Suppressor macrophage treated with lipopolysaccharide for 4 hours (primary cell): ENCODE results near the gene CAP1.
"Not testable (repeated sequence)": the region's sequence is repeated elsewhere in the genome, so short reads cannot be mapped to it uniquely, and the experiment has no call there.

Experiments
- DNase-seq: peaks from one replicate; pipeline ENCODE4 v3.0.0-alpha.2; 2020

CAP1 gene

DNA sequence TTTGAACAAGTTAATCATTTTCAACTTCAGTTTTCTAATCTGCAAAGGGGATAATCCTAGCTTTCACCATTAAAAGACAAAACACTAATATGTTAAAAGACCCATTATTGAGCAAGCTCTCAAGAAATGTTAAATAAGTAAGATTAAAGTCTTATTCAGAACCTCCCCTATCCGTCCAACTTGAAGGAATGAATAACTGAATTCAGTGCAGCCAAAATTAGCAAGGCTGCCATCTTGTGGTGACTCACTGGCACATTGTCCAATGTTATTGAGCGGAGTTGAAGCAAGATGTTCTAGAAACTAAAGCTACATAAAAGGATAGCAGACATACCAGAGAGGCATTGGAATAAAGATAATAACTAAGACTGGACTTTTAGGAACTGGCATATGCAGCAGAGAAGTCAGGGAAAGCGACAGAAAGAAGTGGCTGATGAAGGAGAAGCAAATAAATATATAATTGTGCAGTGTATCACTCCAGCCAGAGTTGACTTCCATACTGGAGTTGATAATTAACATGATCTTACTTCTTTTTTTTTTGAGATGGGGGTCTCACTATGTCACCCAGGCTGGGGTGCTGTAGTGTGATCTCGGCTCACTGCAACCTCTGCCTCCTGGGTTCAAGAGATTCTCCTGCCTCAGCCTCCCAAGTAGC lies 8.2 kb upstream of the CAP1 start:
- DNase-seq: peak; percentile 69

DNA sequence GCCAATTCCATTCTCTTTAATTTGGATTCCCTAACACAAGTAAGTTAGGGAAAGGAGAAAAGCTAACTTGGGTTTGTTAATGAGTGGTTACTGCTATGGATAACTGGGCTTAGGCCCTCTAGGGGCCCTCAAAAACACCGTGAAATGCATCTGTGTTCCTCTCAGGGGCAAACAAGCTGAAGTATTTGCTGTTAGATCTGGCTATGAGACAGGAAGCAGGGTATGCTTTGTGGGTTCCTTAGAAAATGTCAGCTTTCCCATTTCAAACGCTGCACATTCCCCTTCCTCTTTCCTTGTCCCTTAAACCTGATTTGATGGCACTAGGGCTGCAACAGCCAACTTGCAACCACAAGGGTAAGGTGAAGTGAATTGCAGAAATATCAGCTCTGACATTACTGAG lies 5.7 kb upstream of the CAP1 start:
- DNase-seq: no peak

DNA sequence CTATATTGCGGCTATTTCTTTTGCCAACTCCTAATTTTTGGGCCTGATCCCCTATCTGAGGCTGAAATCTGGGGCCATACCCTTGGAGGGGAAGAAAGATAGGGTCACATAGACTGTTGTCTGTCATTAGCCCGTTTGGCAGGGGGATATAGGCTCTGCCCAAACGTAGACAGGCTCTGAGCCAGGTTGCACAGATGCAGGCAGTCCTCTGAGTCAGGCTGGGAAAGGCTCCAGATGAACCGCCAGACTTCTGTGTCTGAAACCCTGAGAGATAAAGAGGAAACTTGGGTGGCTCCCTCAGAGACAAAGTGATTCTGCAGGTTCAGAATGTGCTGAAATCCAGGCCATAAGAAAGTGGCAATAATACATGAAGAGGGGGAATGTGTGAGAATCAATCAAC lies 4.0 kb upstream of the CAP1 start:
- DNase-seq: peak; percentile 29

DNA sequence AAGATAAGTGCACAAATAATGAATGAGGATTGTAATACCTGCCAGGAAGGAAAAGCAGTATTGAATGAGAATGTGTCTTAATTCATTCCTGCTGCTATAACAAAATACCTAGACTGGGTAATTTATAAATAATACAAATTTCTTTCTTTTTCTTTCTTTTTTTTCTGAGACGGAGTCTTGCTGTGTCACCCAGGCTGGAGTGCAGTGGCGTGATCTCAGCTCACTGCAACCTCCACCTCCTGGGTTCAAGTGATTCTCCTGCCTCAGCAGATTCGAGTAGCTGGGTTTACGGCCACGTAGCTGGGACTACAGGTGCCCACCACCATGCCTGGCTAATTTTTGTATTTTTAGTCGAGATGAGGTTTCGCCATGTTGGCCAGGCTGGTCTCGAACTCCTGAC lies 3.3 kb upstream of the CAP1 start:
- DNase-seq: not testable (repeated sequence)

DNA sequence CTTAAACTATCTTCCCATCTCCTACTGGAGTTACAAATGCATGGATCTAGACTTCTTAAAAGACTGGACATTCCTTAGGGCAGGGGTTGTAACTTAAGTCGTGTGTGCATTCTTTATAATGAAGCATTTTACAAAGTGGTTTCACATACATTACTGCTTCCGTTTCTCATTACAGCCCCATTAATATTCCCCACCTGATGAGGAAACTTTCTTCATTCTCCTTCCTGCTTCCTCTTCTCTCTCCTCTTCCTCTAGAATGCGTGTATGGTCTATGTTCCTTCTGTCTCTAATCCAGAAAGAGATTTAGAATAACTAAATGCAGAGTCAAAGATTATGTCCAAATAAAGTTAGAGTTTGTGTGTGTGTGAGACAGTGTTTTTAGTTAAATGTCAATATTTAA lies 1.8 kb upstream of the CAP1 start:
- peak; percentile 39 for DNase-seq

DNA sequence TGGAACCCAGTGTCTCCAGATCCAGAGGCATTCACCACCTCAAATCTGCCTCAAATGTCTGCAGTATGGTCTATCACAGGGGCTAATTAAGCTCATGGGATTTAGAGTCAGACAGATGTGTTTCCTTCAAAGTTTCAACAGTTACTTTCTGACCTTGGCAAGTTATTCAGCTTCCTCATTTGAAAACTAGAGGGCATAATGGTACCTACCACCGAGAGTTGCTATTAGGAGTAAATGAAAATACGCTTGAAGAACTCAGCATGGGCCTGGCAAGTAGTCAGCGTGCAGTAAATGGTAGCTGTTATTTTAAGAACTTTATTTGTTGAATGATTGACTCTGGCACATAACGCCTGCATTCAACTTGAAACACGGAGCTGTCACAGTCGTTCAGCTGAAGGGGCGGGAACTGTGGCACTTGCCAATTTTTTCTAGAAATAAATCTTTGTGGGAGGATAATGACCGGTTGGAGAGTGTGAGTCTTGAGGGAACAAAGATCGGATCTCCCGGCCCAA lies 1.2 kb upstream of the CAP1 start:
- peak; percentile 37 for DNase-seq

DNA sequence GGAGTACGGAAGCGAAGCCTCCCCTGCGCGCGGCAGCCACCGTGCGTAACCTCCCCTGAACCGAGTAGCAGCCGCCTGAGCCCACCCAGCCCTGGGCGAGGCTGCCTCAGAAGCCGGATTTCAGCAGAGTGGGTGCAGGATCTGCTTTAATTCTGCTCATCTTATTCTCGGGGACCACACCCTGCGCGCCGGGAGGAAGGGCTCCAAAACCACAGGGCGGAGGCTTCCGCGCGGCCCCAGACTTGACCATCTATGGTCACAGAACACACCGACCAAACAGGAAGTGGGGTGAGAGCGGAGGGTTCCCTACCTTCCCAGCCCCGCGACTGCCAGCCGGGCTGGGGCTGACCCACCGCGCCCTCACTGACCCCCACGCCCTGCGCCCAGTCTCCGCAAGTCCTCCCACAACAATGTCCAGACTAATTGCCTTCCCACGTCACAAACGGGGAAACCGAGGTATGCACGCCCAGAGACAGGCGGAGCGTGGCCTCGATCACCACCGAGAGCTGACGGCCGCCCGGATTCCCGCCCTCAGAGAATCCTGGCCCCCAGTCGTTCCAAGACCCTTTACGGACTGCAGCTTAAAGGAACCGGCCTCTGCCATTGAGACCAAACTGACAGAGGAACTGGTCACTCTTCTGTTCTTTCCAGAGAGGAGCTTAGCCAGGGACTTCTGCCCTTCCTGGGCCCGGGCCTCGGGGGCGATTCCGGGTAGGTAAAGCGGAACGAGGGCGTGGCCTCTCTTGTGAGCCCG lies 595 bp upstream of the CAP1 start:
- peak; percentile 81 for DNase-seq

DNA sequence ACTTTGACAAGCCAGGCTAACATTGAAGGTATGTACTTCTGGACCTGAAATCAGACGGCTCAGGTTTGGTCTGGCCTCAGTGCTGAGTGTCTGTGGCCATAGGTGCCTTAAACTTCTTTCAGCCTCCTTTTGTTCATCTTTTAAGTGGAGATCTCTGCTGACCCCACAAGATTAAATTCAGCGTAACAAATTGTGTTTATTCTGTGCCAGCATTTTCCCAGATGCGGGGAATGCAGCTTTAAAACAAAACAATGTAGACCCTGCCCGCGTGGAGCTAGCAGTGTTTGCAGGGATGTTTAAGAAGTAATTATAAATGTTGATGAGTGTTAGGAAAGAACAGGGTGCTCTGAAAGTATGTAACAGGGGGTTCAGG lies 923 bp downstream of the CAP1 start:
- DNase-seq: no peak

DNA sequence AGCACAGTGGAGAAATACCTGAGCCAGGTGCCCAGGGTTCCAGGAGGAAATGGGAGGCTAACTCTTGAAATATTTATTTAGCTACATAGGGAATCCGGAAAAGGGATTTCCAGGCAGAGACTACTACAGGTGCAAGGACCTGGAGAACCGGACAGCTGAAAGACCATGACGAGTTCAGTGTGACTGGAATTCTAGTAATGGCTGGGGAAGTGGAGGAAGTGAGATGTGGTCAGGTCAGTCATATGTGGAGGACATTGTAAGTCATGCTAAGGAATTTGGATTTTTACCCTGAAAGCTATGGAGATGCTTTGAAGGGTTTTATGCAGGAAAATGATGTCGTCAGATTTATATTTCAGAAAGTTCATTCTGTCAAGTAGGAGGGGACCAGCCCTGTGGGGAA lies 1.8 kb downstream of the CAP1 start:
- DNase-seq: peak; percentile 46

DNA sequence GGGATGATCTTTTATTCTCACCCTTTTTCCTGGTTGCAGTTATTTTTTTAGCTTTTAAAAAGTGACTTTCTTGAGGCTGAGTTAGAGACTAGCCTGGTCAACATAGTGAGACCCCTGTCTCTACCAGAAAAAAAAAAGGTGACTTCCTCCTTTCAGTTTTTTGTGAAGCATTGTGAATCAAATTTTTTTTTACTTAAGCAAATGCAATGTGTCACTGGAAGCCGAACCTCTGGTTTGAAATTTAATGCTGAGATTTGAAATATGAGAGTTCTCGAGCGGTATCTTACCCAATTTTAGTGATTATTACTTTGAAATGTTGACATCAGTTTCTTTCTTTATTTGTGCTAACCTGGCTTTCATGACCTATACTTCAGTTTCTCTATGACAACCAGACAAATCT lies 3.6 kb downstream of the CAP1 start:
- DNase-seq: peak; percentile 38

DNA sequence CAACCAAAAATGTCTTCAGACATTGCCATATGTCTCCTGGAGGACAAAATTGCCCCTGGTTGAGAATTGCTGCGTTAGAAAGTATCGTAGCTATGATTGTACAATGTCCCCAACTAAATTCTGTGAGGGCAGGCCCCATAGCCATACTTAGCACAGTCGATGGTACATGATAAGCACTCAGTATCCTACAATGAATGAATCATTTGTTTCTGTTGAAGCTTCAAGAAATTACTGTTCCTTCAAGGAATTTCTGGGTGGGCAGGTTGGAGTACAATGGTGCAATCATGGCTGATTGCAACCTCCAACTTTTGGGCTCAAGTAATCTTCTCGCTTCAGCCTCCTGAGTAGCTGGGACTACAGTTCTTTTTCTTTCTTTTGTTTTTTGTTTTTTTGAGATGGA lies 4.7 kb downstream of the CAP1 start:
- DNase-seq: no peak

DNA sequence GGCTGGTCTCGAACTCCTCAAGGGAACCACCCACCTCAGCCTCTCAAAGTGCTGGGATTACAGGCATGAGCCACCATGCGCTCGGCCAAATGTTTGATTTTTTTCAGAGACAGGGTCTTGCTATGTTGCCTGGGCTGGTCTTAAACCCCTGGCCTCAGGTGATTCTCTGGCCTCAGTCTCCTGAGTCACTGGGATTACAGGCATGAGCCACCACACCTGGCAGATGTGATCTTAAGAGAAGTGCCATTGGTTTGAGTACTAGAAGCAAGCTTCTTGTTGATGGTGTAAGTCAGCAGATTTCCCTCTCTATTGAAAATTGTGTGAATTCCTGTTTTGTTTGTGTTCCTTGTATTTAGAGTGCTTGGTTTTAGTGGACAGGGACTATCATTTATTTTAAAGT lies 5.2 kb downstream of the CAP1 start:
- DNase-seq: no peak

DNA sequence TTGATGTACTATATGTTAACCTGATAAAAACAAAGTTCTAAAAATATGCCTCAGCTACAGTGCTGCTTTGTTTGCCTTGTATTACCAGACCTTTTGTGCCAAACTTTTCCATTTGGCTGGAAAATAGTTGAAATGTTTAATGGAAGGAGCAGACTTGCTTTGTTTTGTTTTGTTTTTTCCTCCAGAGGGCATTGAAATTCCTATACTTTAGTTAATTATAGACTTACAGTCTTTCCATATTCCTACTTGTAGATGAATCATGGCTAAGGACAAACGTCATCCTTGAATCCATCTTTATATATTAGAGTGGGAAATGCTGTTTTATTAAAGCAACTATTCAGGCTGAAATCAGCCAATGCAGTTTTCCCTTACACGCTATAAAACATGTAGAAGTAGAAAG lies 6.7 kb downstream of the CAP1 start:
- DNase-seq: no peak

DNA sequence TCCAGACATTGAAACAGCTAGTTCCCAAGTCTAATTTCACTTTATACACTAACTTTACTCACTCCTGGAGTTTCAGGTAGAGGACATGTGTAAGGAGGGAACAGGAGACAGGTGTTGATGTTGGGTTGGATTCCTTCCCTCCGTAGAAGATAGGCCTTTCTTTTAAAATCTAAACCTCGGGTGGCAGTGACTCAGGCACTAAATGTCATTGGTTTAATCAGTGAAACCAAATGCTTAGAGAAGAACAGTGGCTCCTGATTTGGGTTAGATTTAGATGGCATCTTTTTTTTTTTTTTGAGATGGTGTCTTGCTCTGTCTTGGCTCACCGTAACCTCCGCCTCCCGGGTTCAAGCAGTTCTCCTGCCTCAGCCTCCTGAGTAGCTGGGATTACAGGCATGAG lies 7.2 kb downstream of the CAP1 start:
- DNase-seq: no peak

DNA sequence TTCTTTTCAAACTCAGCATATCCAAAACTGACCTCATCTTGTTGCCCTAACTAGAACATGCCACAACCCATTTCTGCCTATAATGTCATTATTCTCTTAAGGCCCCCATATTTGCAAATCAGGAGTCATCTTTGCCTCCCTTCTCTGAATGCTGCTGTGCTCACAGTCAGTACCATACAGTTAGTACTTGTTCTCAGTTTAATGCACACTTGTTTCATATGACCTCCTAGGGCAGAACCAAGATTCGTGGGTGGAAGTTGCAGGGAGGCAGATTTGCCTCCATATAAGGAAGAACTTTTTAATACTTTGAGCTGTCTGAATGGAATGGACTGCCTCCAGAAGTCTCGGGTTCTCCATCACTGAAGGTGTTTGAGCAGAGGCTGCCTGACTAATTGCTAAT lies 9.2 kb downstream of the CAP1 start:
- DNase-seq: peak; percentile 47

DNA sequence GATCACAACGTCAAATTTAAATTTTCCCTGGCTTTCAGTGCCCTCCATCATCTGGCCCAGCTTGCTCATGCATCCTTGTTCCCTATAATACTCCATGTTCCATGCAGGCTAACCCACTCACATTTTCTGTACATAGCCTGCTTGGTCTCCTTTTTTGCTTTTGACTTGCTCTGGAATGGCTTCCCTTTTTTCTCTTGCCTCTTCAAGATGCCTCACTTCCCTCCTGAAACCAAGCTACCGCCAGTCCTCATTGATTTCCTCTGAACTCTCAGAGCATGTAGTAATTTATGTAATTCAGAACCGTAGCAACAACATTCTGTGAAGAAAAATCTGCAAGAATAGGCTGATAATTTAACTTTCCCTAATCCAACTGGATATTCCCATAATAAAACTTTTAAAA lies 10.3 kb downstream of the CAP1 start:
- peak; percentile 74 for DNase-seq

DNA sequence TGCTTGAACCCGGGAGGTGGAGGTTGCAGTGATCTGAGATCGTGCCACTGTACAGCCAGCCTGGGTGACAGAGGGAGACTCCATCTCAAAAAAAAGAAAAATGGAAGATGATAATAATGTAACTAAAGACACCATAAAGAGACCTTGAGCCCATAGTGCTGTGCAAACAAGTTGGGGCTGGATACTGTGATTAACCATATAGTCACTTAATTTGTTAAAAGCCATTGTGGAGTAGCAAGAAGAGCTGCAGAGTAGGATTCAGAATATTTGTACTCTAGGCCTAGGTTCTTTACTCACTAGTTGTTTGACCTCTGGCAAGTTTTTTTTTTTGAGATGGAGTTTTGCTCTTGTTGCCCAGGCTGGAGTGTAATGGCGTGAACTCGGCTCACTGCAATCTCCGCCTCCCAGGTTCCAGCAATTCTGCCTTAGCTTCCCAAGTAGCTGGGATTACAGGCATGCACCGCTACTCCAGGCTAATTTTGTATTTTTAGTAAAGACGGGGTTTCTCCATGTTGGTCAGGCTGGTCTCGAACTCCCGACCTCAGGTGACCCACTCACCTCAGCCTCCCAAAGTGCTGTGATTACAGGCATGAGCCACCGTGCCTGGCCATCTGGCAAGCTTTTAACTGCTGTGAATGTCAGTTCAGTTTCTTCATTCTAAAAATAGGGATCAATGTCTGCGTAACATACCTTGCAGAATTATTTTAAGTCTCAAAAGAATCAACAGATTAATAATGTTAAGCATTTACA lies 12.8 kb downstream of the CAP1 start:
- no peak for DNase-seq

DNA sequence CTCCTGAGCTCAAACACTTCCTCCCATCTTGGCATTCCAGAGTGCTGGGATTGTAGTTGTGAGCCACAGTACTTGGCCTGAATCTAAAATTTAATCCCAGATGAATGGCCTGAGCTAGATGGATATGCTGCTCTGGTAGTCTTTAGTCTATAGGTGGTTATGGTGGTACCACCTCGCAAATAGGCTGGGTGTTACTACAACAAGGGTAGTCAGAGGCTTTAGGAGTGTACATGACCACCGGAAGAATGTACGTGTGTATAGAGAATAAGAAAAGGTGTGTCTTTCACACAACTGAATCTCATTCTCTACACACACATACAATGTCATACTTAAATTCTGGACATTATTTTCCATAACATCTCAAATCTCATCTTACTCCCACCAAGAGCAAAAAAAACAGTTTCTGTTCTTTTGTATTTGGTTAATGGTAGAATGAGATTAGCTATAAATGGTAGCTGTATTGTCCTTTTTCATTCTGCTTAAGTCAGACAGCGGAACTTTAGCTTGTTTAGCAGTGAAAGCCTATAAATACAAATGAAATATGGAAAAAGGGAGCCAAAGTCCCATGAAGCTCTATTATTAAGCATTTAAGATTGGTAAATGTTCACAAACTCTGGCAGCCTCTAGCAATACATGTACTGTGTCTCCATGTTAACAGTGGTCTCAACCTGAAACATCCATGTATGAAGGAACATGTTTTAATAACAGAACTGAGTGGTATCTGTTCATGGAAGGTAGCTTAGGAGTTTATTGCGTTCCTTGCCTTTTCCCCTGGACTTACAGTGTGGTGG lies 16.2 kb downstream of the CAP1 start:
- DNase-seq: no peak

DNA sequence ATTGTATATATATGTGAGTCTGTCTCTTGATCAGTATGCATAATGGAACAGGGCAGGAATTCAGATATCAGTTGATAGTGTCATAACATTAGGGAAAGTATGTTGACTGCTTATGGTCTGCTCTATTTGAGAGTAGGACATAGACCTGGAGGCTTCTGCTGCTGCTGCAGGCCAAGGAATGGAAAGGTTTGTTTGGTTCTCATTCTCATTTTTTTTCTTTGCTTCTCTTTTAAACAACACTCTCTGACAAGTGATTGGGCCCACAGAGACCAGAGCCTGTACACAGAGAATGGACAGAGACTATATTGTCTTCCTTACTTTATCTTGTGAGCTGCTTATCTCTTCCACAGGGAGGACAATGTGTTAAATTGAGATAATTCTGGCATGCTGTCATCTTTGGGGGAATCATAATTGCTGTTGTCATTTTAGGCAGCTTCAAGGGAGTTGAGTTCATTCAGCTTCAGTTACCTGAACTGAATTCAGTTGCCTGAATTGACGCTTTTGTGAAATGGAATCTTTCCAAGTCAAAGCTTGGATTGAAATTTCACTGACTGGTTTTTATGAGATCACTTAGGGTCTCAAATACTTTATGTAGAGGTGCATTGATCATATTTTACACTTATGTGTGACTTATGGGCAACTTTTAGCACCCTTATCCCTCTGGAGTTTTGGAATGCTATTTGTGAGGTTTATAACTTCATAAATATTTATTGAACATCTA lies 16.9 kb downstream of the CAP1 start:
- DNase-seq: no peak

DNA sequence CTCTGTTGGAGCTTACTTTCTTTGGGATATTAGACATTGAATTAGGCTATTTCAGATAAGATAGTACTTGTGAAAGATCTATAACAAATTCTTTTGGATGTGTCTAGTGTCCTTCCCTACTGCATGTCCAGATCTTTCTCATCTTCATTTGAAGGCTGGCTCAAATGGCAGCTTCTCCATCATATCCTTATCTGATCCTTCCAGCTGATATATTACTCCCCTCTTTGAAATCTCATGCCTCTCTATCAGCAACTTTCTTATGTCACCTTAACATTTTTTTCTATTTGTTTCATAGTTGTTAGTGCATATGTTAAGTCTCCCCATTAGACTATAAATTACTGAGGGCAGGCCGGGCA lies 17.5 kb downstream of the CAP1 start:
- no peak for DNase-seq

DNA sequence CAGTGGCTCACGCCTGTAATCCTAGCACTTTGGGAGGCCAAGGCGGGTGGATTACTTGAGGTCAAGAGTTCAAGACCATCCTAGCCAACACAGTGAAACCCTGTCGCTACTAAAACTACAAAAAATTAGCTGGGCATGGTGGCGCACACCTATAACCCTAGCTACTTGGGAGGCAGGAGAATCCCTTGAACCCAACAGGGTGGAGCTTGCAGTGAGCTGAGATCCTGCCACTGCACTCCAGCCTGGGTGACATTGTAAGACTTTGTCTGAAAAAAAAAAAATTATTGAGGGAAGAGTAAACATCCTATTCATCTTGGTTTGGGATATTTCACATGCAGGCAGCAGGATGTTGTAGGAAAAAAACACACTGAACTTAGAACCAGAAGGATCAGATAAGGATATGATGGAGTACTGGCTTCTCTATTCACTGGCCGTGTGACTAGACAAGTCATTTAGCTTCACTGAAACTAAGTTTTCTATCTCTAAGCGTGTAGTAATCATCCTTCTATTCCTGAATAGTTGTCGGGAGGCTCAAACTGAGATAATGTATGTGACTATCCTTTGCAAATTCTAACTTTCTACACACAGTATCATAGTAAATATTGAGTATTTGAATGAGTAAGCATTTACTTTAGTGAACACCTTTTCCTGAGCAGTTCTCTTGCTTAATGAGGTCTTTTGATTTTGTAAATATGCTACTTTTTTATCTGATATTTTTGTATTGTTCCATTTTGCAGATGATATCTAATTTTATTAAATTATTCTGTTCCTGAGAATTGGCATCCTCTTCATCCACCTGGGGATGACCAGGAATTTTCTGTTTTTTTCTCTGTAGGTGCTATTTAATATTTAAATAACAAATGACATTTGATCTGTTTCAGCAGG lies 18.2 kb downstream of the CAP1 start:
- no peak for DNase-seq
